GM13976 (cell line): ENCODE data around the gene SH3BGRL2.

Experiments
- DNase-seq: peaks from one replicate; pipeline ENCODE4 v3.0.0; 2012; ENCODE audit warnings: low spot score
- CTCF ChIP-seq: IDR thresholded peaks from 2 replicates; pipeline ENCODE4 v1.5.1; 2012; ENCODE audit warnings: borderline replicate concordance, mild to moderate bottlenecking; ENCODE audit not compliant: insufficient read depth; ENCODE audit errors: extremely low read depth, missing control alignments, control extremely low read depth
- in situ Hi-C: fragments of 300-500 bp; cut with MboI; formaldehyde crosslinking; loops from one replicate; pipeline ENCODE4 v1.12.0; 2022; ENCODE audit warnings: low sequenced_read_pairs, mixed read lengths, inconsistent platforms; ENCODE audit not compliant: unreplicated experiment

SH3BGRL2 gene

GRCh38 chr6:79665725-79666551 is 34.8 kb downstream of the SH3BGRL2 start:
- no peak for DNase-seq
- TF ChIP-seq CTCF = no peak
- in situ Hi-C loops = no loop called here

GRCh38 chr6:79666634-79667033 is 35.5 kb downstream of the SH3BGRL2 start:
- DNase-seq = no peak
- TF ChIP-seq CTCF = no peak
- in situ Hi-C loops = no loop called here

- in situ Hi-C loops = no loop called here
- DNase-seq = no peak
- no peak for TF ChIP-seq CTCF
Measured at GRCh38 chr6:79668381-79668780, 37.3 kb downstream of the SH3BGRL2 start.

GRCh38 chr6:79669766-79670165 is 38.6 kb downstream of the SH3BGRL2 start:
- DNase-seq = no peak
- in situ Hi-C loops = no loop called here
- no peak for TF ChIP-seq CTCF

- no peak for DNase-seq
- no peak for TF ChIP-seq CTCF
- in situ Hi-C loops = no loop called here
Measured at GRCh38 chr6:79670789-79671188, 39.7 kb downstream of the SH3BGRL2 start.

GRCh38 chr6:79671600-79672266 is 40.6 kb downstream of the SH3BGRL2 start:
- no peak for DNase-seq
- TF ChIP-seq CTCF = no peak
- in situ Hi-C loops = no loop called here

GRCh38 chr6:79672631-79673111 is 41.5 kb downstream of the SH3BGRL2 start:
- DNase-seq = no peak
- TF ChIP-seq CTCF = peak; percentile 44
- in situ Hi-C loops = no loop called here
